HG02610 (cell line): ENCODE measurements around the gene THSD4.

ENCODE experiments used
- ATAC-seq: cut with Tn5 transposase; IDR thresholded peaks from one replicate; pipeline ENCODE4 v1.9.1; 2021; ENCODE audit warnings: mild to moderate bottlenecking, moderate library complexity; ENCODE audit not compliant: unreplicated experiment

Gene THSD4

GRCh38 chr15:71688509-71689094 is 573.3 kb downstream of the THSD4 start:
- ATAC-seq, result no peak

- ATAC-seq, result no peak
Measured at GRCh38 chr15:71691081-71691457, 575.8 kb downstream of the THSD4 start.

- no peak for ATAC-seq
Measured at GRCh38 chr15:71691458-71692417, 576.5 kb downstream of the THSD4 start.

GRCh38 chr15:71697236-71697635 is 582.0 kb downstream of the THSD4 start:
- no peak for ATAC-seq

- no peak for ATAC-seq
Measured at GRCh38 chr15:71698030-71698429, 582.8 kb downstream of the THSD4 start.

- ATAC-seq, result no peak
Measured at GRCh38 chr15:71698742-71699141, 583.5 kb downstream of the THSD4 start.

GRCh38 chr15:71699977-71700376 is 584.7 kb downstream of the THSD4 start:
- ATAC-seq, result no peak

- ATAC-seq, result no peak
Measured at GRCh38 chr15:71701808-71702207, 586.5 kb downstream of the THSD4 start.

- ATAC-seq, result no peak
Measured at GRCh38 chr15:71702496-71702895, 587.2 kb downstream of the THSD4 start.

GRCh38 chr15:71705151-71705550 is 589.9 kb downstream of the THSD4 start:
- ATAC-seq, result no peak

GRCh38 chr15:71706461-71707229 is 591.4 kb downstream of the THSD4 start:
- ATAC-seq, result no peak

GRCh38 chr15:71707230-71708050 is 592.2 kb downstream of the THSD4 start:
- no peak for ATAC-seq

GRCh38 chr15:71708051-71708429 is 592.8 kb downstream of the THSD4 start:
- ATAC-seq, result no peak

- no peak for ATAC-seq
Measured at GRCh38 chr15:71708741-71709140, 593.5 kb downstream of the THSD4 start.

GRCh38 chr15:71709808-71710418 is 594.6 kb downstream of the THSD4 start:
- ATAC-seq, result no peak

- no peak for ATAC-seq
Measured at GRCh38 chr15:71712182-71712581, 596.9 kb downstream of the THSD4 start.

- no peak for ATAC-seq
Measured at GRCh38 chr15:71713191-71713809, 598.0 kb downstream of the THSD4 start.

- no peak for ATAC-seq
Measured at GRCh38 chr15:71715914-71716313, 600.6 kb downstream of the THSD4 start.

GRCh38 chr15:71716990-71717389 is 601.7 kb downstream of the THSD4 start:
- ATAC-seq, result no peak
